ENCODE data around the gene CYS1.

GRCh38 chr2:10012963-10013461 lies 67.2 kb downstream of the CYS1 start:
- TF ChIP-seq CTCF (IDR thresholded peaks at IDR 0.05) (no peak), POLR2A (IDR thresholded peaks at IDR 0.05) (no peak)
